Measurements from ENCODE around the gene KCNC1.

DNA sequence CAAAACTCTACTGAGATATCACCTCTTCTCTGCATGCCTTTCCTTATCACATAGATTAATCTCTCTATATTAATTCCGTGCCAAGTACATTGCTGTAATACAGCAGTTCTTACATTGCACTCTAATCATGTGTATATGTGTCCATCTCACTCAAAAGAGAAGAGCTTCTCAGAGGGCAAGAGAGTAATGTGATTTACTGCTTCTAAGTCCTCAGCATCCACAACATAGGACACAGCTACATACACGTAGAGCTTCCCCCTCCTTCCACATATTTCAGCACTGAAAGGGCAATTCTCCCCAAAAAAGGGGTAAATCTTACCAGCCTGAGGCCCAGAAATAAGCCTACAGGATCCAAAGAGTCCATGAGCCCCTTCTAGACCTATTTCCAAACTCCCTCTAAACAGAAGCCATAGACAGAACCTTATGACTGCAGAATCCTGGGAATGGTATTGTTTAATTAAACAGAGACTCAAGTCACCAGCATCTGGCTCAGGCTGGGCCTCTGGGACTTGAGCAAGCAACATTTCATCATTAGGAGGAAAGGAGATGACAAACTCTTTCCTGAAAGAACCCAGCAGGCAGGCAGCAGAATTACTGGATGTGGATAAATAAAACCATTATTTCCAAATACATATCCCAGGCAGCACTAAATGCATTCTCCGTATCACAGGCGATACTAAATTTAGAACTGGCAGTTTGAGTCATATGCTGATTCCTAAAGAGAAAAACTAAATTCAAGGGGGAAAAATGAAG is 87.2 kb downstream of the KCNC1 start:
- TF ChIP-seq, protein P1, sequence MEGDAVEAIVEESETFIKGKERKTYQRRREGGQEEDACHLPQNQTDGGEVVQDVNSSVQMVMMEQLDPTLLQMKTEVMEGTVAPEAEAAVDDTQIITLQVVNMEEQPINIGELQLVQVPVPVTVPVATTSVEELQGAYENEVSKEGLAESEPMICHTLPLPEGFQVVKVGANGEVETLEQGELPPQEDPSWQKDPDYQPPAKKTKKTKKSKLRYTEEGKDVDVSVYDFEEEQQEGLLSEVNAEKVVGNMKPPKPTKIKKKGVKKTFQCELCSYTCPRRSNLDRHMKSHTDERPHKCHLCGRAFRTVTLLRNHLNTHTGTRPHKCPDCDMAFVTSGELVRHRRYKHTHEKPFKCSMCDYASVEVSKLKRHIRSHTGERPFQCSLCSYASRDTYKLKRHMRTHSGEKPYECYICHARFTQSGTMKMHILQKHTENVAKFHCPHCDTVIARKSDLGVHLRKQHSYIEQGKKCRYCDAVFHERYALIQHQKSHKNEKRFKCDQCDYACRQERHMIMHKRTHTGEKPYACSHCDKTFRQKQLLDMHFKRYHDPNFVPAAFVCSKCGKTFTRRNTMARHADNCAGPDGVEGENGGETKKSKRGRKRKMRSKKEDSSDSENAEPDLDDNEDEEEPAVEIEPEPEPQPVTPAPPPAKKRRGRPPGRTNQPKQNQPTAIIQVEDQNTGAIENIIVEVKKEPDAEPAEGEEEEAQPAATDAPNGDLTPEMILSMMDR (conservative IDR thresholded peaks at IDR 0.05 in 1 of 2, IDR thresholded peaks at IDR 0.05 in 1 of 2; ENCODE audit: extremely low read depth in 1 of 2, insufficient read depth in 1 of 2, low read depth in 1 of 2, low read length in 2 of 2) = no peak
- TF ChIP-seq EZH2 (IDR thresholded peaks at IDR 0.05; ENCODE audit: borderline replicate concordance, low read length) = no peak
